ENCODE measurements around the gene FGF23.

The FGF23 gene

DNA sequence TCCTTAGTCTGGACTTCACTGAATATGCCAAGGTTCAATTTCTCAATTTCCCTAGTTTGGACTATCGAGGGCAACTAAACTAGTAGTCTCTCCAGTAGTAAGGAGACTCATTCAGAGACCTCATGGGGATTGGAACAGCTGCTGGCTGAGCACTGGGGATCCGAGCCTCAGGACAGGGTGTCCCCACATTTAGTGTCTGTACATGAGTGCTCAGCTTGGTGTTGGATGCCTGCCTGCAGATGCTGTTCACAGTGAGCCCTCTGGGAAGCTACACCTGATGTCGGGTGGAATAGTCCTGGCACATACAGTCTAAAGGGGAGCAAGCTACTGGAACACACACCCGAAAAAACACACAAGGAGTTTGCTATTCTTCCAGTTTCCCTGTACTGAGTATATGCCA lies 820 bp upstream of the FGF23 start:
- FAIRE-seq = no peak

DNA sequence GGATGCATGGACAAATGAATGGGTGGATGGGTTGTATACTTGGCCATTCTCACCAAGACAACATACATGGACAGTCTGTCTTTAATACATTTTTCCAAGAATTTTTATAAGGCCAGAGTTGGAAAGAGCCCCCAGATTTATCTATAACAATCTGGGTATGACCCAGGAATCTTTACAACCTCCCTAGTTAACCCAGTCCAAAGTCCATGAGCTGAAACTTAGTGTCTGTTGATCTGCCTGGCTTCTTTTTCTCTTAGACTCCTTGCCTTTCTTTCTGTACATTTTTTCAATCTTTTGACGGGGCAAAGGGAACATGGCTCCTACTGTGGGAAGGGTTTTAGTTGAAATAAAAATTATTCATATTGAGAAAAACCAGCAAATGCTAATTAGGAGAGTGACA lies 740 bp downstream of the FGF23 start:
- no peak for FAIRE-seq

DNA sequence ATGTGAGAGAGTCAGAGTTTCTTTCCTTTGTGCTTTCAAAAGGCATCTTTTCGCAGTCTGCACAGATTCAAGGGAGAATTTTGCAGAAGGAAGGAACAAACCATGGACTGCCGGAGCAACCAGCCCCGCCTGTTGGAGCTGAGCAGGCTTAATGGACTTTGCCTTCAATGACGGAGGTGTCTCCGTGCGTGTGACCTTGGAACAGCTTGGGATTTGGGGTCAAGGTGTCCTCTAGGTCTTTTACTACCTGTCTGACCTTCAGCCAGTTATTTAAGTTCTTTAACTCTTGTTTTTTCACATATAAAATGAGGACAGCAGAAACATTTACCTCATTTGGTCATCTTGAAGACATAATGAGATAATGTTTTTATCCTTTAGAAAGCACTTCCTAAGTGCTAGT lies 4.1 kb downstream of the FGF23 start:
- FAIRE-seq = no peak

DNA sequence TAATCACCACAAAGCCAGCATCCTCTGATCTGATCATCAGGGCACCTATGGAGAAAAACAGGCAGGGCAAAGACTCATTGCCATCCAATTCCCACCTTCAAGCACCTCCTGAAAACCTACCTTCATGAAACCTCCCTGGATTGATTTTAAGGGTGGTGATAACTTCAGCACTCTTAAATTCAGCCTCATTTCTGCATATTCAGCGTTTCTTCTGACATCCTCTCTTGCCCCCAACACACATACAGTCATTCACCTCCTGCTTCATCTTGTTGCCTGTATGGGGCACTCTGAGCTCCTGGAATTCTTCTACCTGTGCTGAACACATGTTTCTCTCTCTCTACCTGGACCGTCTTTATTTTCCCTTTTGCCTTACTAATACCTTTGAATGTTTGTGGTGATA lies 6.9 kb downstream of the FGF23 start:
- no peak for FAIRE-seq

DNA sequence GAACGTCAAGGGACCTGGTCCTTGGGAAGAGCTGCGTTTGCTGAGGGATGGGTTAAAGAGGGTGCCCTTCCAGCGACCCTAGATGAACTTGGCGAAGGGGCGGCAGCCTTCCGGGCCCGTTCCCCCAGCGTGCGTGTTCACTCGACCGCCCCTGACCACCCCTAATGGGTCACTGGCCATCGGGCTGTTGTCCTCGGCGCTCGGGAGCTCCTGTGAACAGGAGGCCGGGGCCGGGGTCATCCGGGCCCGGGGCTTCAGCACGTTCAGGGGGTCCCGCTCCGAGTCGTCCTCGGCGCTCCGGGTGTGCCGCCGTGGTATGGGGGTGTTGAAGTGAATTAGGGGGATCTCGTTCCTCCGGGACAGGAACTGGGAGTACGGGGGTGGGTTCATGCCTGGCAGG lies 9.2 kb downstream of the FGF23 start:
- no peak for FAIRE-seq

DNA sequence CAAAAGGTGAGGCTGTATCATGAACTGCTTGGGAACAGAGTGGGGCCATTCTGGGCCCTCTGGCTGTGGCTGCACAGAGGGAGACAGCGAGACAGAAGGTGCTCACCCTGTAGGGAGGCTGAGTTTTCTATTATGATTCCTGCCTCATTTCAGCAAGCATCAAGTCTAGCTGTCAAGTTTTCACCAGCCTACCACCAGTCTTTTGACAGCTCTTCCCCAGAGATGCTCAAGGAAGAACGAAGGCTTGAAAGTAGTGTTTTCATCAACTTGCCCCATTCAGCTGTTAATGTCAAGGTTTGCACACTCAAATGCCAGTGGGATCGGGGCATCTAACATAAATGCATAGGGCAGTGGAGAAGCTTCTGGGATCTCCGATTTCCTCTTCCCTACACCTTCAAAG lies 10.0 kb downstream of the FGF23 start:
- FAIRE-seq = no peak

DNA sequence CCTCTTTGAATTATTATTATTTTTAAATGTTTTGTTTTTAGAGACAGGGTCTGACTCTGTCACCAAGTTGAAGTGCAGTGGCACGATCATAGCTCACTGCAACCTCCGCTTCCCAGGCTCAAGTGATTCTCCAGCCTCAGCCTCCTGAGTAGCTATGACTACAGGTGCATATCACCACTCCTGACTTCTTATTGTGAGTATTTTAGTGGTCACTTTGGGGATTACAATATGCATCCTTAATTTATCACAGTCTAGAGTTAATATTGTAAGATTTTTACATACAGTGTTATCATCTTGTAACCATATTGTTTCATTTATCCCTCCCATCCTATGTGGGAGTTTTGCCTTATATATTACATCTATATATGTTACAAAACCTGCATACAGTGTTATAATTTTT lies 13.4 kb downstream of the FGF23 start:
- no peak for FAIRE-seq

DNA sequence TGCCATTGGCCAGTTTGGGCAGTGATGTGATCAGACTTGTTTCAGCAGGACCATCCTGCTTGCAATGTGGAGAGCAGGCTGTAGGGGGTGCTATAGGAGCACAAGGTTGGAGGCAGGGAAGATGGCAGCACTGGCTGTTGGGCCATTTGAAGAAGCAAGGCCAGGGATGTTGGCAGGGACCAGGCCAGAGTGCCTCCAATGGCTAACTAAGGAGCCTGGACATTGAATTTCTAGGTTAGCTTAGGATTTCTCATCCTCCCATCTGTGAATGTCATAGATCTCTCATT lies 23.5 kb downstream of the FGF23 start:
- FAIRE-seq = no peak

DNA sequence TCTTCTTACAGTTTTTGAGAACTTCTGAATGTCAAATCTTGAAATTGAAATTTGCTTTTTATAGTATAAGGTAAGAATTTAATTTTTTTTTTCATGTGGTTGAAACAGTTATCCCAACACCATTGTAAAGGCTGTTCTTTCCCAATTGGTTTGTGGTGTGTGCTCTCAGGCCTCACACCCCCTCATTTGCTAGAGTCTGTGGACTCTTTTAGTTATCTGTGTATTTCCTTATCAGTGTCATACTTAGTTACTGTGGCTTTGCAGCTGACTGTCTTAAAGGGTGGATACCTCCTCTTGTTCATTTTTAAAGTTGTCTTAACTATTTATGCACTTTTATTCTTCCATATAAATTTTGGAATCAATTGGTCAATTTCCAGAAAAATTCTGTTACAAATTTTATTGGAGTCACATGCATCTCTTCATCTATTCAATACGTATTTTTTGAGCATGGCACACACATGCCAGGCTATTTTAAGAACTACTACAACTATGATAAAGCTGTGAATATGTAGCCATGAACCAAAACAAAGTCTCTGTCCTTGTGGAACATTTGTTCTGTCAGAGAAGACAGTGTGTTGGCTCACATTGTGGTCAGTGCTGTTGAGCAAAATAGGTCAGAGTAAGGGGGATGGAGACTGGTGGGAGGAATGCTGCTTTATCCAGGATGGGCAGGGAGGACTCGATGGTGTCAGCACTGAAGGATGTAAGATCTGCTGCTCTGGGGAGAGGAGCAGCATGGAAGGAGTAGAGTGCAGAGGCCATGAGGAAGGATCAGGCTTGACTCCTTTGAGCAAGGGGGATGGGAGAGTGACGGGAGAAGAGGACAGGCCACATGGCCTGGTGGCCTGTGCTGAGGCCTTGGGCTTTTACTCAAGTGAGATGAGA lies 24.1 kb downstream of the FGF23 start:
- no peak for FAIRE-seq

DNA sequence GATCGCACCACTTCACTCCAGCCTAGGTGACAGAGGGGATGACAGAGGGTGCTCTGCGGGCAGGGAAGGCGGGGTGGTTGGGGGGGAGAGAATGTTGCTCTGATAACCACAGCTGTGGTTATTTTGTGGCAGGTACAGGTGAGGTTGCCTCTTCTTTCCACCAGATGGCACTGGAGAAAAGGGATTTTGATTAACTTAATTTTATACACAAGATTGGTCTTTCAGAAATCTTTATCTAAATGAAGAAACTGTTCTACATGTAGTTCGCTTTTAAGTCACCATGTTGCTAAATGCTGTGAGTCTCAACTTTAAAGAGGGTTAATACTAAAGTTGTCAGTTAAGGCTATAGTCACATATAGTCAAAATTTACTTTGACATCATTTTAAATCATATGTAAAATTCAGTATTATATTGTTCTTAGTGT lies 25.7 kb downstream of the FGF23 start:
- FAIRE-seq = no peak

DNA sequence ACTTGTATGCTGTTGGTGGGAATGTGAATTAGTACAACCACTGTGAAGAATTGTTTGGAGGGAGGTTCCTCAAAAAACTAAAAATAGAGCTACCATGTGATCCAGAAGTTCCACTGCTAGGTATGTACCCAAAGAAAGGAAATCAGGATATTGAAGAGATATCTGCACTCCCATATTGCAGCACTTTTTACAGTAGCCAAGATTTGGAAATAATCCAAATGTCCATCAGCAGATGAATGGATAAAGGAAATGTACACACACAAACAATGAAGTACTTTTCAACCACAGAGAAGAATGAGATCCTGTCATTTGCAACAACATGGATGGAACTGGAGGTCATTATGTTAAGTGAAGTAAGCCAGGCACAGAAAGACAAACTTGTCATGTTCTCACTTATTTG lies 32.6 kb downstream of the FGF23 start:
- no peak for FAIRE-seq

DNA sequence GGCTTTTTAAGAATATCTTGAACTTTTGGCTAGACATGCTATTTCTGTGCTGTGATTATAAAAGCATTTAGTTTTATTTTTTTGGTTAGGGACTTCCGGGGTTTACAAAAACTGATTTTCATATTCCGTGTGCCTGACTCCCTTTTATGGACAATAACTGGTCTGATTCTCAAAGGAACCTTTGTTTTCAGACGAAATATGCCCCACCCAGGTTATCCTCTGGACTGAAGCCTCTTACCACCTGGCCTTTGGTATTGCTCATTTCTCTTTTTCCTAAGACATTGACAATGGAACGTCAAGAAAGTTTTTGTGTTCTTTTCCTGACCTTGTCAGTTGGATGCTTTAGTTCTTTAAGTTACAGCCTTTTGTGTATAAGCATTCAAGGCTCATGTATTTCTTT lies 47.7 kb downstream of the FGF23 start:
- no peak for FAIRE-seq

DNA sequence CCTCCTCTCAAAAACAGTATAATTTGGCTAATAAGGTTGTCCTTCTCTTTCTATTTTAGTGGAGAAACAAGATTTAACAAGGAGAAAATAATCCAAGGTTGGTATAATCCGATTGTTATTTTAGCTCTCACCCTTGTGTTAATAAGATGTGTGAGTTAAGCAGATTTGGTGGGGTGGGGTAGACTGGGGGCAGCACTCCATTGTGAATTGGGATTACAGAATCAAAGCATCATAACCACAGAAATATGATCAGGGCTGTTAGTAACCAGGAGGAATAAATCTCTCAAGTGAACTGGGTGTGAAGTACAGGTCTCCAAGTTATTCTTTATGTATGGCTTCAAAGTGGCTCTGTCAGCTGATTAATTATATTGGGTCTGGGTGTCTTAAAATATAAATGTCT lies 48.3 kb downstream of the FGF23 start:
- no peak for FAIRE-seq

DNA sequence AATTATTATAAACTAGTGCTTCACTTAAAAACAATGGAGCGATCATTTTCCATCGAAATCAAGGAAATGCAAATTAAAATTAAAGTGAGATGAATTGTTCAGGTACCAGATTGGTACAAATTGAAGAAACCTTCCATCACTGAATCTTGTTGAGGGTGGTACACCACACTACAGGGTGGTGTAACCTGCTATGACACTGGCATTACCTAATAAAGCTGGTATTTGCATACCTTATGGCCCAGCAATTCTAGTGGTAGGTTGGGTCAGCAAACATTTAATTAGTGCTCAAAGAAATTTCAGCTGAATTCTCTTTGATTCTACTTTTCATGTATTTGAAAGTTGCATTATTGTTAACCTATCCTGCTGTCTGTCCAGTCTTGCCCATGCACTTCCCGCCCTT lies 49.3 kb downstream of the FGF23 start:
- FAIRE-seq = no peak

DNA sequence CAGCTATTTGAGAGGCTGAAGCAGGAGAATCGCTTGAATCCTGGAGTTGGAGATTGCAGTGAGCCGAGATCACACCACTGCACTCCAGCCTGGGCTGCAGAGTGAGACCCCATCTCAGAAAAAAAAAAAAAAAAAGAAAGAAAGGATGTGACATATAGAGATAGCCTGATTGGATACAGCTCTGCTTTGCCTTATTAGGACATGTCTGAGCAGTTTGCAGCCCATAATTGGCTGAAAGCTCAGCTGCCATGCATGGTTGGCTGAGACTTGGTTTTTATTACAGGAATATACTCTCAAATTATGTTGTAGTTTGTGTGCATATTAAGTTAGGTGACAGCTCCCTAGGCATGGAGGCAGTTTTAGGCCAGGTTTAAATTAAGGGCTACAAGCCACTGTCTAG lies 52.2 kb downstream of the FGF23 start:
- no peak for FAIRE-seq

DNA sequence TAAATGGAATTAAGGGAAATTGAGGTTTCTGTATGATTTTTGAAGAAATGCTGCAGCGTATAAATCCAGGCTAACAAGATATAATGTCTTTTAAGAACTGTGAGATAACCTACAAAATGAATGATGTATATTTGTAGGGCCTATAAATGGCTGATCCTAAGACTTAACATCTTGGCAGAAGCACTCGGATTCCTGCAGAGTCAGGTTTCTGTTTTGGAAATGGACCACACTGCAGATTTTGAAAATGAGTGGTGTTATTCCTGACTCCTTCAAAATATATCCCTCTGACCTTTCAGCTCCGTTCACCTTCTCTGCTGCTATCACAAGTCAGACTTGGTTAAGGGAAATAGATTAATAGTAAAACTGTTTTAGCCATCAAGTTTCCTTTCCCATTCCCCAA lies 53.5 kb downstream of the FGF23 start:
- FAIRE-seq = no peak

DNA sequence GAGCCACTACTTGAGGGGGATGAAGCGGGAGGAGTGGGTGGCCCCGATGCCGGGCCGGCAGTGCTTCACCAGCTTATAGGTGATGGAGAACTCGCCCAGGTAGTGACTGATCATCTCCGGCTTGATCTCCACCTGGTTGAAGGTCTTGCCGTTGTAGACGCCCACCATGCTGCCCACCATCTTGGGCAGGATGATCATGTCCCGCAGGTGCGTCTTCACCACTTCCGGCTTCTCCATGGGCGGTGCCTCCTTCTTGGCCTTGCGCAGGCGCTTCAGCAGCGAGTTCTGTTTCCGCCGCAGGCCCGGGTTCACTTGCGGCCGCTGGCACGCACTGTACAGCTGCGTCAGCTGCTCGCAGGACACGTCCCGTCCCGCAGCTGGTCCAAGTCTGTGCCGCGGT lies 55.1 kb downstream of the FGF23 start:
- FAIRE-seq = no peak

DNA sequence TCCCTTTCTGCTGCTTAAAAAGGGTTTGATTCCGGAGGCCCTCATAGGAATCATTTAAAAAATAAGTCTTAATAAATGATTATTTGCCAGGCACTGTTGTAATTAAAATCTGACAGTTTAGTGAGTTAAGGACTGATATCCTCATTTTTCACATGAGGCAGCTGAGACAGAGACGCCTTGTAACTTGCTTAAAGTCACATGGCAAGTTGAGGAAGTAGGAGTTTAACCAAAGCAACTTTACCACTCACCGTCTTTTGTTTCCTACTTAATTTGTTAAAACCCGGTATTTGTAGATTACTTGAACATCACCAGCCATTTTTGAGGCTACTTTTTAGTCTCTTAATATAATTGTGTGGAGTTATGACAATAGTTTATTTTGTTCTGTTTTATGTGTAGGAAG lies 56.1 kb downstream of the FGF23 start:
- no peak for FAIRE-seq

DNA sequence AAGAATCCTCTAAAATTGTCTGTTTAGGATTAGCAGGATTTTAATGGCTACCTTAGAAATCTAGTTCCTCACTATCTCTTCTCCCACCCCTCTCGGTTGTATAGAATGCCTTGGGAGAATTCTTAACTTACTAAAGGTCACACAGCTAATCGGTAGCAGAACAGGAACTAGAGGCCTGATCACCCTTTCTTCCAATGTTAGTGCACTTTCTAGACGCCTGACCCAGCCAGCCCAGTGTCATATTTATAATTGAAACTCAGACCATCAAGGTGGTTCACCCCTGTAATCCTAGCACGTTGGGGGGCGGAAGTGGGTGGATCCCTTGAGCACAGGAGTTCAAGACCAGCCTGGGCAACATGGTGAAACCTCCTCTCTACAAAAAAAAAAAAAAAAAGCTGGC lies 56.8 kb downstream of the FGF23 start:
- no peak for FAIRE-seq

DNA sequence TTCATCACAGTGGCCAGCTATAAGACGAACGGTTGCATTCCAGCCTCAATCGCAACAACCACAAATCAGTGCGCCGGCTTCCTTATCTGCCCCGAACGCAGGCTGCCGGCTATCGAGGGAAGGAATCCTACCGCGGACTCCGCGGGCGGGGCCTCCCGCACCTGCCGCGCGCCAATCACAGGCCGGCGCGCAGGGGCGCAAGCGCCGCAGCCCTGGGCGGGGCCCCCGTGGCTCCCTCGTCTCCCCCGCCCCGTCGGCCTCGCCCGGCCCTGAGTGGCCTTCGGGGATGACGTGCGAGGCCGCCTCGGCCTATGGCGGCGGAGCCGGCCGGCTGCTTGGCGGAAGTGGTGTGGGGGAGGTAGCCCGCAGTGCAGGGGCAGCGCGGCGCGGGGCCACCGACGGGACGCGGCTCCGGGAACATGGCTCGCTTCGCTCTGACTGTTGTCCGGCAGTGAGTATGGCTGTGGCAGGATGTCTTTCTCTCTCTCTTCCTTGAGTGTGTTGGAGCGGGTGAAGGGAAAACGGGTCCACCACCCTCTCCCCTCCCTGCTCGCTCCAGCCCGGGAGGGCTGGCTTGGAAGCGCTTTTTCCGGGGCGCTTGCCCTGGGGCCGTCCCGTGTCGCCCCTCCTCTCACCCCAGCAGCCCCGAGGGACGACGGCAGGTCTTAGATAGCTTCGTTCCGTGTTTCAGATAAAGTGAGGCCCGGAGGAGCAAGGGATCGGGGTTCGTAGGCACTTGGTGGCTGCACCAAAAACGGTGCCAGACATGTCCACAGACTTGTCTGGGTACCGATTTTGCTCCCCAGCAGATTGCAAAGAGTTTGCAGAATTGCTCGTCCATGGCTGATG lies 58.4 kb downstream of the FGF23 start, which contains the start of gene TIGAR:
TSS of gene TIGAR (plus strand) at position 361 of the 849 bp plus-strand sequence. CDS start at position 420, 59 bp downstream.
- no peak for FAIRE-seq

DNA sequence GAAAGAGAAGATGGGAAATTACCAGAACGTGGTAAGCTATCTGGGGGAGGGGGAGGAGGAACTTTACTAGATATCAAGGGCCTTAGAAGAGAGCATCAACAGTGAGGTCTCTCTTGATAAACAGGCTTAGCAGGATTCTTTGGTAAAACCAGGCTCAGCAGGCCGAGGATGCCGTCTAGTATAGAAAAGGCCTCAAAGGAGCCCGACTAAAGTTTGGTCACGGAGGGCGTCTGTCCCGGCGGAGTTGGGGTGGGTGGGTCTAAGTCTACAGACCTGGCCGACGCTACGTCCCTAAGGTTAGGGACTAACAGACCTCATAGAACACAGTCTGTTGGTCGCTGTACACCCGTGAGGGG lies 59.0 kb downstream of the FGF23 start:
- FAIRE-seq = no peak

Data from endometrium (tissue), 2 donors.